Endothelial cell of umbilical vein (primary cell): Measurements from ENCODE around the gene GMNC.

Experiments
- MYC ChIP-seq: IDR thresholded peaks from one replicate; pipeline ENCODE4 v1.6.1; 2011; ENCODE audit warnings: mild to moderate bottlenecking, low read depth, low read length
- POLR2A ChIP-seq: IDR thresholded peaks from 2 replicates; pipeline ENCODE4 v1.6.1; 2012; ENCODE audit warnings: low read depth, mild to moderate bottlenecking, control low read depth, low read length
- POLR2AphosphoS5 ChIP-seq: IDR thresholded peaks from 2 replicates; pipeline ENCODE4 v1.6.1; 2012; ENCODE audit warnings: low read depth, mild to moderate bottlenecking, control low read depth, low read length, moderate library complexity; ENCODE audit not compliant: insufficient read depth
- TF ChIP-seq, protein P1 (sequence below), 2 donors: IDR thresholded peaks; 1 replicate in 1 of 2; 2 replicates in 1 of 2; pipeline ENCODE4 v1.5.1; 2011; ENCODE audit warnings: low read length in 2 of 2, mild to moderate bottlenecking in 2 of 2, moderate library complexity in 2 of 2, control low read depth in 1 of 2, inconsistent platforms in 1 of 2, low read depth in 1 of 2; ENCODE audit not compliant: insufficient read depth in 1 of 2; ENCODE audit errors: extremely low read depth in 1 of 2

DNA sequence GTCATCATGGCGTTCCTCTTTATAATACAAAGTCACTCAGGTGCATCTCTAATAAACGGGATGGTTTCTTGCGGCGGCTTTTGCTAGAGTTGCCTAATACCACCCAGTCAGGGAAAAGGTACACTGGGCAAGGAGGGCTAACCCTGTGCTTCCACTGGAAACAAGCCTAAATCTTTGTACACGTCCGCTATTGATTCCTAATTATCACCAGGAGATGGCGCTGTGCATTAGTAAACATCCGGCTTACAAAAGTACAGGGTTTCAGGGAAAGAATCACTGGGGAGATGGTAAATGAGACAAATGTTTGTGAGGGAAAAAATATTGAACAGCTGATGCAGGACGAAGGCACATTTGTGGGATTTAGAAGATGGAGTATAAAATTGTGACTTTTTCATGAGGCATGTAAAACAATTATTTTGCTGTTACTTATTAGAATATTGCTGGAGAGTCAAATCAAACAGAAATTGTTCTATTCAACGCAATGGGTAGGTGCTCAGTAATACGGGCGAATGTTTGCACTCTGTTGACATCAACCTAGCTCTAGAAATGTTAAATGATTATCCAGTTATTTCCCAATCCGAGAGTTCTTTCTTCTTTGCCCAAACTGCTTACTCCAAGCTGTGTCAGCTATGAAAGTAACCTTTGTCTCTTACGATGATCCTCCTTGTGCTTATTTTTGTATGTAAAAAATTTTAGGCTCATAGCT is 50.6 kb downstream of the GMNC start:
- TF ChIP-seq POLR2AphosphoS5 (no peak), POLR2A (no peak), MYC (no peak)
- TF ChIP-seq, protein P1, sequence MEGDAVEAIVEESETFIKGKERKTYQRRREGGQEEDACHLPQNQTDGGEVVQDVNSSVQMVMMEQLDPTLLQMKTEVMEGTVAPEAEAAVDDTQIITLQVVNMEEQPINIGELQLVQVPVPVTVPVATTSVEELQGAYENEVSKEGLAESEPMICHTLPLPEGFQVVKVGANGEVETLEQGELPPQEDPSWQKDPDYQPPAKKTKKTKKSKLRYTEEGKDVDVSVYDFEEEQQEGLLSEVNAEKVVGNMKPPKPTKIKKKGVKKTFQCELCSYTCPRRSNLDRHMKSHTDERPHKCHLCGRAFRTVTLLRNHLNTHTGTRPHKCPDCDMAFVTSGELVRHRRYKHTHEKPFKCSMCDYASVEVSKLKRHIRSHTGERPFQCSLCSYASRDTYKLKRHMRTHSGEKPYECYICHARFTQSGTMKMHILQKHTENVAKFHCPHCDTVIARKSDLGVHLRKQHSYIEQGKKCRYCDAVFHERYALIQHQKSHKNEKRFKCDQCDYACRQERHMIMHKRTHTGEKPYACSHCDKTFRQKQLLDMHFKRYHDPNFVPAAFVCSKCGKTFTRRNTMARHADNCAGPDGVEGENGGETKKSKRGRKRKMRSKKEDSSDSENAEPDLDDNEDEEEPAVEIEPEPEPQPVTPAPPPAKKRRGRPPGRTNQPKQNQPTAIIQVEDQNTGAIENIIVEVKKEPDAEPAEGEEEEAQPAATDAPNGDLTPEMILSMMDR (IDR thresholded peaks at IDR 0.05; ENCODE audit: extremely low read depth in 1 of 2, insufficient read depth in 1 of 2, low read depth in 1 of 2, low read length in 2 of 2): peak; percentile 16 to 53
